Measurements from ENCODE around the gene ADAM30. TPM values are rescaled to one million over a fixed set of nuclear protein-coding genes. Genes with fewer than 3 reads are reported as not detected.

Gene ADAM30
- total and polyA plus RNA-seq, 2 donors = not detected

DNA sequence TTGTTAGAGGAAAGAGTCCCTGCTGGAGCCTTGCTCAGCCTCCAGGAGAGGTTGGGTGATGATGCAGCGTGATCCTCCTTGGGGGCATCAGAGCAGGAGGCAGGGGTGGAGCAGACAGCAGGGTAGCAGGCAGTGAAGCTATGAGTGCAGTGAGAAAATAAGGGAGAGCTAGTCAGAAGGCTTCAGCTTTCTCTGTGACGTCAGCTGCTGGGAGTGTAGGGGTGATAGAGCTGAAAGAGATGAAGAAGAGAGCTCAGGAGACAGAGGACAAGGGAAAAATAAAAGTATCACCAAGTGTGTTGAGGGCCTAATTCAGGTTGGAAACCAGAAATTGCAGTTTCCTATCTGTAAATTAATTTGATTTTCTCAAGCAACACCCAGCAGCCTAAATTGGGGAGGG, 2.2 kb upstream of the ADAM30 start:
- no peak for DNase-seq (ENCODE audit: extremely low spot score)
- Histone ChIP-seq H3K4me1 (ENCODE audit: insufficient read depth) (no peaks in the 10 kb centered on the region), H3K36me3 (ENCODE audit: insufficient read depth) (no peaks in the 10 kb centered on the region), H3K27ac (ENCODE audit: low read depth) (no peak overlapping the region), H3K4me3 (ENCODE audit: low read depth, low read length) (no peak overlapping the region)
- 83% methylated on average over 2 of the region's 2 CpGs for WGBS

DNA sequence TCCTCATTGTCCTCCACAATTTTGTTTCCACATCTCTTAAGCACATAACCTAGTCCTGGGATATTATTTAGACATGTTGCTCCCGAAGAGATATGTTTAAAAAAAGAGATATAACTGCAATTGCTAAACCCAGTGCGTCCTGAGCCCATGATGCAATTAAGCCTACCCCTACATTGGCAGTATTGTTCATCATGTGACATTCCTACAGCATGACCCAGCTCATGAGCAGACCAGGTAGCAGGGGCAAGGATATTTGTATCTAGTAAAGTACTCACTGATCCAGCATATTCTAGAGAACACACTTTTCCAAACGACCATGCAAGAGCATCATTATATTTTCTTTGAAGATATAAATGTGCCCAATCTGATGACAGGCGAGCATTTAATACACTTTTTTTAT, 1.2 kb downstream of the ADAM30 start:
- 88% methylated on average over 4 of the region's 4 CpGs for WGBS
- no peak for DNase-seq (ENCODE audit: extremely low spot score)
- H3K4me1 ChIP-seq (ENCODE audit: insufficient read depth) = no peaks in the 10 kb centered on the region
- no peaks in the 10 kb centered on the region for H3K36me3 ChIP-seq (ENCODE audit: insufficient read depth)
- no peak overlapping the region for H3K4me3 ChIP-seq (ENCODE audit: low read depth, low read length)
- H3K27ac ChIP-seq (ENCODE audit: low read depth) = no peak overlapping the region

DNA sequence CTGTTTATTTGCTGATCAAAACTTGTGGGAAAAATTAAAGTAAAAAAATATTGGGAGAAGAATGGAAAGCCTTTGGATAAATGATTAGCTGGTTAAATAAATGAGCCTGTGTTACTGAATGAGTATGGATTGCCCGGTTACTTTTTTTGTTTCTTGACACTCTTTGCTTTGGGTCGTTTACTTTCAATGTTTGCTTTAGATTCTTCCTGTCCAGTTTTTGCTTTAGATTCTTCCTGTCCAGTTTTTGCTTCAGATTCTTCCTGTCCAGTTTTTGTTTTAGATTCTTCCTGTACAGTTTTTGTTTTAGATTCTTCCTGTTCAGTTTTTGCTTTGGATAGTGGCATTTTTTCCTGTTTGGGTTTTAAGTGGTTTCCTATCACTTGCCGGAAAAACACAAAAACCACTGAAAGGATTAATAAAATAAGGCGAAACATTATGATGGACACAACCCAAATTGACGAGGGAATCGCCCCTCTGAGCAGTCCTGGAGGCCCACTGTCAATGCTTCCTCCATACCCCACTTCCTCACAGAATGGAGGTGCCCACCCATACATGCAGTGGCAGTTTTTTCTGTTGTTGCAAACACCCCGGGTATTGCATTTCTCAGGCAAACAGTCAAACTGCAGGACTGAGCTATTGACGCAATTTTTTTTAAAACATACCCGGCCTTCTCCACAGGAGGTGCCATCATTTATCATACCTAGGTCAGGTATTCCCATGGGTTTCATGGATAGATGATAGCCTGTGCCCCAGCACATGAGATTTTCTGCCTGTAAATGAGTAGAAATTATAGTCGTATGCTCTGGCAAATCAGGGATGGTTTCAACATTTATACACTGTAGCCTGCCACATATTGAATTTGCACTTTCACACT, 2.3 kb downstream of the ADAM30 start:
- DNase-seq (ENCODE audit: extremely low spot score) = no peak
- H3K4me1 ChIP-seq (ENCODE audit: insufficient read depth) = no peaks in the 10 kb centered on the region
- H3K4me3 ChIP-seq (ENCODE audit: low read depth, low read length) = no peak overlapping the region
- no peaks in the 10 kb centered on the region for H3K36me3 ChIP-seq (ENCODE audit: insufficient read depth)
- 82% methylated on average over 10 of the region's 10 CpGs for WGBS
- H3K27ac ChIP-seq (ENCODE audit: low read depth) = no peak overlapping the region

DNA sequence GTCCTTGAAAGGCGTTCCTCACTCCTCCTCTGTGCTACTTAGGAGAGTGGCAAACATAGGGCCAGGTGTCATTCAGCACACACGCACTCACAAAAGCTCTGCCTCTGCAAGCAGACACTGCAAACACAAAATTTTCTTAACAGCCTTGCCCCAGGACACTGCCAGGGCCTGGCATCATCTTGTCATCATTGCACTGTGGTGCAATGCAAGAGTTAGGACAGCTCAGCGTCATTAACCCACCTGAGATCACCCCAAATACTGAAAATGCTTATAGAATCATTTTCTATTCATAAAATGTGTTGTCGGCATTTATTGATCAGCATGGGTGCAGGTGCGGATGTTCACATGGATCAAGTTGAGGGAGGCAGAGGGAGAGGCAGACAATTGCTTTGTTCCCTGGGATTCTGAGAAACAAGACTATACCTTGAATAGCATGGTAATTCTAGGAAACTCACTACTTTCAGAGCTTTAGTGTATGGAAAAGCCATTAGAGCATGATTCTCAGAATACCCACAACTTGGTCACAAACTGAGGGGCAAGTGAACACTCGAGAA, 3.0 kb downstream of the ADAM30 start:
- Histone ChIP-seq H3K4me1 (ENCODE audit: insufficient read depth) (no peaks in the 10 kb centered on the region), H3K4me3 (ENCODE audit: low read depth, low read length) (no peak overlapping the region), H3K27ac (ENCODE audit: low read depth) (no peak overlapping the region), H3K36me3 (ENCODE audit: insufficient read depth) (no peaks in the 10 kb centered on the region)
- DNase-seq (ENCODE audit: extremely low spot score) = no peak
- 89% methylated on average over 6 of the region's 6 CpGs for WGBS

GRCh38 chr1:119891386-119891785, 4.9 kb downstream of the ADAM30 start:
- WGBS = 78% methylated on average over 1 of the region's 1 CpG
- H3K36me3 ChIP-seq (ENCODE audit: insufficient read depth) = no peaks in the 10 kb centered on the region
- DNase-seq (ENCODE audit: extremely low spot score) = no peak
- no peaks in the 10 kb centered on the region for H3K4me1 ChIP-seq (ENCODE audit: insufficient read depth)
- no peak overlapping the region for H3K4me3 ChIP-seq (ENCODE audit: low read depth, low read length)
- H3K27ac ChIP-seq (ENCODE audit: low read depth) = no peak overlapping the region

DNA sequence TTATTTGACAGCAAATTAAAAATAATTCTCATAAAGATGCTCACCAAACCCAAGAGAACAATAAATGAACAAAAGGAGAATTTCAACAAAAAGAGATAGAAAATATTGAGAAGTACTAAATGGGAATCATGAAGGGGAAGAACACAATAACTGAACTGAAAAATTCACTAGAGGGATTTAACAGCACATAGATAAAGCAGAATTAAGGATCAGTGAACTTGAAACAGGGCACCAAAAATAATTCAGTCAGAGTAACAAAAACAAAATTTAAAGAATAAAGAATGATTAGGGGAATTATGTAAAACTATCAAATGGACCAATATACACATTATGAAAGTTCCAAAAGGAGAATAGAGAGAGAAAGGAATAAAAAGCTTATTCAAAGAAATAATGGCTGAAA, 7.8 kb downstream of the ADAM30 start:
- Histone ChIP-seq H3K27ac (ENCODE audit: low read depth) (no peak overlapping the region), H3K36me3 (ENCODE audit: insufficient read depth) (no peaks in the 10 kb centered on the region), H3K4me1 (ENCODE audit: insufficient read depth) (no peaks in the 10 kb centered on the region), H3K4me3 (ENCODE audit: low read depth, low read length) (no peak overlapping the region)
- no peak for DNase-seq (ENCODE audit: extremely low spot score)

DNA sequence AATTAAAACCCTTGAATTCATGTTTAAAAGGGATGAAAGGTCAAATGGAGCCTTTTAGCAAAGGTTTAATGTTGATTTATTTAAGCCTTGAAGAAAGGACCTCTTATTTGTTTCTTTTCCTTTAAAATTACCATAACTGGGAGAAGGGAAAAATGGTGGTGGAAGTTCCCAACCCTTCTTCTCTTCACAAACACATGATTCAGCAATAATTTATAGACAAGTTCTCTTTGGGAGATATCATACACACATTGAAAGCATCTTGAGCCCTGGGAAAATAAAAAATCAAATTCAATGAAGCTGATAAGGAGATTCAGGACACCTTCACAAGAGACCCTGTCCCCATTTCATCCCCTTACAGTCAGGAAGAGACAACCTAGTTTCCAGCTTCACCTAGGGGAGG, 8.9 kb downstream of the ADAM30 start:
- no peaks in the 10 kb centered on the region for H3K4me1 ChIP-seq (ENCODE audit: insufficient read depth)
- DNase-seq (ENCODE audit: extremely low spot score) = no peak
- no peaks in the 10 kb centered on the region for H3K36me3 ChIP-seq (ENCODE audit: insufficient read depth)
- no peak overlapping the region for H3K27ac ChIP-seq (ENCODE audit: low read depth)
- no peak overlapping the region for H3K4me3 ChIP-seq (ENCODE audit: low read depth, low read length)

DNA sequence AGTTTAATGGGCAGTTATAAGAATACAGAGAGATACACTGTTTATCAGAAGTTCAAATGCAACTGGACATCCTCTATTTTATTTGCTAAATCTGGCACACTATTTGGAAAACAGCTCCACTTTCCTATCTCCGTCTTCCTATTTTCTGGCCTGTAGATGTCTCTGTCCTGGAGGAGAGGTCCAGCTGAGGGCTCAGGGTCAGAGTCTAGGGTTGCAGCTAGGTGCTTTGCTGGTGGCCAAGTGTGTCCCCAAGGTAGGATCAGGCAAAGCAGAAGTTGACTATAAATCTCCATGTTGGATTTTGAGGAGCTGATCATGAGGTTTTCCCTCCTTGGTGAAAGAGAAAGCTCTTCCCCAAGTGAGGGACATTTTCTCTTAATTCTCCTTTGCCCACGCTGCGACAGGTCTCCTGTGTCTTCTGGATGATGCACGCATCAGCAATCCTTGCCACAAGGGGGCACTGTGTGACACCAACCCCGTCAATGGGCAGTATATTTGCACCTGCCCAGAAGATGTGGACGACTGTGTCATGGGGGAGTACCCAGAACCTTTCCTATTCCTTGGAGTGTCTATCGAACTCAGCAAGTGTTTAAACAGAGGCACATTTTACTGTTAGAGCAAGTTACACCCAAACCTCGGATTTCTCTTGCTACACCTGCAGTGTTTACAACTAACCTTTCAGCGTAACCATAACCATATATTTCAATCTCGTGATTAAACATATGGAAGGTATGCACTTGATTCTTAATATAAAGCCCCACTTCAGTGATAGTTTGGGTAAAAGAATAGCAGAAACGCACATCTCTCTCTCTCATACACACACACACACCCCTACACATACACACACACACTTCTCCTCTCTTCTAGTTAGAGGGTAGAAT, 10.2 kb downstream of the ADAM30 start:
- DNase-seq (ENCODE audit: extremely low spot score) = no peak
- no peak overlapping the region for H3K4me3 ChIP-seq (ENCODE audit: low read depth, low read length)
- 62% methylated on average over 11 of the region's 11 CpGs for WGBS
- H3K36me3 ChIP-seq (ENCODE audit: insufficient read depth) = no peaks in the 10 kb centered on the region
- H3K4me1 ChIP-seq (ENCODE audit: insufficient read depth) = no peaks in the 10 kb centered on the region
- no peak overlapping the region for H3K27ac ChIP-seq (ENCODE audit: low read depth)

DNA sequence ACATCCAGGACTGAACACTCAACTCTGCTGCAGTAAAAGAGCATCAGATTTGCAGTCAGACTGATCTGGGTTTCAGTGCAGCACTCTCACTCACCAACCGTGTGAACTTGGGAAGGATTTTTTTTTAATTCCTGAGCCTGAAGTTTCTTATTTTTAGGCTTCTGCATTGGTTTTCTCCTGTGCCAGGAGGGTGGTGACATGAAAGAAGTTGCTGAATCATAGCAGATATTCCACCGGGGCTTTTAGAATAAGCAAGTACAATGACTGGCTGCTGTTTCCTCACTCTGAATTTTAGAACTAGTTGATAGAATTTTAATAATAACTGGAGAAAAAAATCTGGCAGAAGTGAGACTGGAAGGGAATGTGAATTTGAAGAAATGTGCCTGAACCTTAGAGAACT, 11.6 kb downstream of the ADAM30 start:
- no peak for DNase-seq (ENCODE audit: extremely low spot score)
- Histone ChIP-seq H3K36me3 (ENCODE audit: insufficient read depth) (no peaks in the 10 kb centered on the region), H3K27ac (ENCODE audit: low read depth) (no peak overlapping the region), H3K4me3 (ENCODE audit: low read depth, low read length) (no peak overlapping the region), H3K4me1 (ENCODE audit: insufficient read depth) (no peaks in the 10 kb centered on the region)
- 26% methylated on average over 2 of the region's 2 CpGs for WGBS

GRCh38 chr1:119883826-119884225, 12.5 kb downstream of the ADAM30 start:
- Histone ChIP-seq H3K36me3 (ENCODE audit: insufficient read depth) (no peaks in the 10 kb centered on the region), H3K27ac (ENCODE audit: low read depth) (no peak overlapping the region), H3K4me3 (ENCODE audit: low read depth, low read length) (no peak overlapping the region), H3K4me1 (ENCODE audit: insufficient read depth) (no peaks in the 10 kb centered on the region)
- 96% methylated on average over 3 of the region's 3 CpGs for WGBS
- DNase-seq (ENCODE audit: extremely low spot score) = no peak

- no peak for DNase-seq (ENCODE audit: extremely low spot score)
- WGBS = 72% methylated on average over 5 of the region's 5 CpGs
- H3K4me1 ChIP-seq (ENCODE audit: insufficient read depth) = no peaks in the 10 kb centered on the region
- no peak overlapping the region for H3K27ac ChIP-seq (ENCODE audit: low read depth)
- H3K4me3 ChIP-seq (ENCODE audit: low read depth, low read length) = no peak overlapping the region
- no peaks in the 10 kb centered on the region for H3K36me3 ChIP-seq (ENCODE audit: insufficient read depth)
Observed at GRCh38 chr1:119882132-119883049, 13.9 kb downstream of the ADAM30 start.

DNA sequence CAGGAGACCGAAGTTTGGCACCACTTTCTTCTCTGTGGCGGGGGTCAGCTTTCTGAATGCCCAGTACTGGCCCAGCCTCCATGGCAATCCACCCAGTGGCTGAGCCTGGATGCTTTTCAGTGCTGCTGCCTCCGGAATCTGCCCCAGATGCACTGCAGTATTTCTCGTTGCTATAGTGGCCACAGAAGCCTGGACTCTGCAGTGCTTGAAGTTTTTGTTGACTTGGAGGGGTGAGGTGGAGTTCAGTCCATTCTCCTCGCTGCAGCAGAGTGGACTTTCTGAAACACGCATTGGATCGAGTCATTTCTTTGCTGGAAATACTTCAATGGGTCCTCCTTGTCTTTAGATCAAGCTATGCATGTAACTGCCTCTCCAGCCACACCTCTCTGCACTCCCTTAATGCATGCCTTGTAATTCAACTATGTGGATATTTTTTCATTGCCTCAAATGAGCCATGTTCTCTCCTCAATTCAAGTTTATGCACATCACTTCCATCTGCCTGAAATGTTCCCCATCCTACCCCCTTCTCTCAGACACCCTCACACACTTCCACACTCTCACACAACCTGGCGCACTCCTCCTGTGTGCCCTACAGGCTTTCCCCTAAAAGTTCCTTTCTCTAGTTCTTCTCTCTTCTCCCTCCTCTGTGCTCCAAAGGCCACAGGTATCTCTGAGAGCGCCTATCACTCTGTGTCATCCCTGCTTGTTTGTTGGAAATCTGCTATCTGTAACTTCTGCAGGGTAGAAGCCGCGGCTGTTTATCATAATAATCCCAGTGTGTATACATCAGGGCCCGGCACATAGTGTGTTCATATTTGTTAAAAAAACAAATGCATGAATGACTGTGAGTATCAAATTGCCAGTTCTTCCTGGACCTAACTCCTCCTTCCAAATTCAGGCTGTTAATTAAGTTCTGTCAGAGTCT, 16.5 kb downstream of the ADAM30 start:
- H3K4me3 ChIP-seq (ENCODE audit: low read depth, low read length) = no peak overlapping the region
- 75% methylated on average over 12 of the region's 12 CpGs for WGBS
- H3K27ac ChIP-seq (ENCODE audit: low read depth) = no peak overlapping the region
- no peak for DNase-seq (ENCODE audit: extremely low spot score)
- no peaks in the 10 kb centered on the region for H3K36me3 ChIP-seq (ENCODE audit: insufficient read depth)
- H3K4me1 ChIP-seq (ENCODE audit: insufficient read depth) = no peaks in the 10 kb centered on the region

All from urinary bladder (tissue), 4 donors.